NT2/D1 (cell line): ENCODE data around the gene DCP1A.

Source experiments
- DNase-seq: peaks from one replicate; pipeline ENCODE4 v3.0.0-alpha.2; 2011; ENCODE audit warnings: low read depth, low spot score
- H3K27me3 ChIP-seq: 2 replicates; pipeline ENCODE4 v1.6.0; 2011; ENCODE audit warnings: mild to moderate bottlenecking; ENCODE audit not compliant: insufficient read length, insufficient read depth
- H3K36me3 ChIP-seq: 2 replicates; pipeline ENCODE4 v1.6.1; 2011; ENCODE audit warnings: mild to moderate bottlenecking, low read length, mixed read lengths; ENCODE audit not compliant: insufficient read depth, insufficient read length
- H3K4me1 ChIP-seq: 2 replicates; pipeline ENCODE4 v1.5.1; 2011; ENCODE audit not compliant: insufficient read depth, insufficient read length
- H3K4me3 ChIP-seq: 2 replicates; pipeline ENCODE4 v1.5.1; 2011; ENCODE audit warnings: low read depth; ENCODE audit not compliant: insufficient read length
- H3K9ac ChIP-seq: 2 replicates; pipeline ENCODE4 v1.6.0; 2011; ENCODE audit warnings: low read depth; ENCODE audit not compliant: insufficient read length
- H3K9me3 ChIP-seq: 2 replicates; pipeline ENCODE4 v1.5.1; 2011; ENCODE audit warnings: mild to moderate bottlenecking, low read length; ENCODE audit not compliant: insufficient read depth
- SUZ12 ChIP-seq: IDR thresholded peaks from 2 replicates; pipeline ENCODE4 v1.6.1; 2011; ENCODE audit not compliant: insufficient read length, insufficient read depth; ENCODE audit errors: extremely low read depth
- YY1 ChIP-seq: IDR thresholded peaks from 2 replicates; pipeline ENCODE4 v1.6.1; 2011; ENCODE audit not compliant: insufficient read length, insufficient read depth
- ZNF274 ChIP-seq: IDR thresholded peaks from 2 replicates; pipeline ENCODE4 v1.6.1; 2011; ENCODE audit warnings: mild to moderate bottlenecking, low read depth, low read length

The DCP1A gene

GRCh38 chr3:53295410-53295809 is 51.9 kb downstream of the DCP1A start:
- TF ChIP-seq SUZ12 (no peak), YY1 (no peak), ZNF274 (no peak)
- Histone ChIP-seq H3K9ac (no peak overlapping the region), H3K9me3 (no peaks in the 10 kb centered on the region), H3K36me3 (peaks cover 56% of the 10 kb centered on the region), H3K4me1 (peaks cover 1% of the 10 kb centered on the region), H3K4me3 (no peak overlapping the region), H3K27me3 (no peaks in the 10 kb centered on the region)
- DNase-seq, result no peak

GRCh38 chr3:53293867-53294266 is 53.5 kb downstream of the DCP1A start:
- no peak overlapping the region for H3K9ac ChIP-seq

GRCh38 chr3:53288214-53288613 is 59.1 kb downstream of the DCP1A start:
- H3K4me3 ChIP-seq, result no peak overlapping the region
- peaks cover 10% of the 10 kb centered on the region for H3K4me1 ChIP-seq
- DNase-seq, result no peak
- TF ChIP-seq SUZ12, result no peak
- H3K9ac ChIP-seq, result no peak overlapping the region
- H3K36me3 ChIP-seq, result peaks cover 62% of the 10 kb centered on the region
- no peaks in the 10 kb centered on the region for H3K9me3 ChIP-seq
- H3K27me3 ChIP-seq, result no peaks in the 10 kb centered on the region

More at GRCh38 chr3:53293867-53294266, 53.5 kb downstream of the DCP1A start:
- Histone ChIP-seq H3K4me1 (peaks cover 3% of the 10 kb centered on the region), H3K27me3 (no peaks in the 10 kb centered on the region), H3K36me3 (peaks cover 58% of the 10 kb centered on the region), H3K9me3 (no peaks in the 10 kb centered on the region), H3K4me3 (no peak overlapping the region)
- TF ChIP-seq SUZ12 (no peak), YY1 (no peak), ZNF274 (no peak)
- no peak for DNase-seq

GRCh38 chr3:53287131-53287629 is 60.2 kb downstream of the DCP1A start:
- Histone ChIP-seq H3K4me3 (no peak overlapping the region), H3K27me3 (no peaks in the 10 kb centered on the region), H3K4me1 (peaks cover 10% of the 10 kb centered on the region), H3K9ac (peak overlapping the region; percentile 39), H3K36me3 (peaks cover 62% of the 10 kb centered on the region), H3K9me3 (no peaks in the 10 kb centered on the region)
- TF ChIP-seq ZNF274 (no peak), YY1 (no peak), SUZ12 (no peak)
- DNase-seq, result peak; percentile 76

GRCh38 chr3:53286727-53287126 is 60.6 kb downstream of the DCP1A start:
- DNase-seq, result peak; percentile 58
- H3K27me3 ChIP-seq, result no peaks in the 10 kb centered on the region
- H3K4me1 ChIP-seq, result peaks cover 10% of the 10 kb centered on the region
- TF ChIP-seq SUZ12 (no peak), YY1 (no peak), ZNF274 (no peak)
- H3K9me3 ChIP-seq, result no peaks in the 10 kb centered on the region
- no peak overlapping the region for H3K9ac ChIP-seq
- H3K4me3 ChIP-seq, result no peak overlapping the region
- H3K36me3 ChIP-seq, result peaks cover 58% of the 10 kb centered on the region

DNA sequence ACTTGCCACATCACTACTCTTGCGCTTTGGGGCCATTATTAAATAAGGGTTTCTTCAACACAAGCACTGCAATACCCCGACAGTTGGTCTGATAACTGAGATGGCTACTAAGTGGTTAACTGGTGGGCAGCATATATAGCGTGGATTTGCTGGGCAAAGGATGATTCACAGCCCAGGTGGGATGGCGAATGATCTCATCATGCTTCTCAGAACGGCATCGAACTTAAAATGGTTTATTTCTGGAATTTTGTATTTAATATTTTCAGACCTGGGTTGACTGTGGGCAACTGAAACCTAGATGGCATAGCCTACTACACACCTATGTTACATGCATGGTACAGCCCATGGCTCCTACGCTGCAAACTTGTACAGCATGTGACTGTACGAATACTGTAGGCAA is 64.8 kb downstream of the DCP1A start:
- H3K9me3 ChIP-seq, result no peaks in the 10 kb centered on the region

DNA sequence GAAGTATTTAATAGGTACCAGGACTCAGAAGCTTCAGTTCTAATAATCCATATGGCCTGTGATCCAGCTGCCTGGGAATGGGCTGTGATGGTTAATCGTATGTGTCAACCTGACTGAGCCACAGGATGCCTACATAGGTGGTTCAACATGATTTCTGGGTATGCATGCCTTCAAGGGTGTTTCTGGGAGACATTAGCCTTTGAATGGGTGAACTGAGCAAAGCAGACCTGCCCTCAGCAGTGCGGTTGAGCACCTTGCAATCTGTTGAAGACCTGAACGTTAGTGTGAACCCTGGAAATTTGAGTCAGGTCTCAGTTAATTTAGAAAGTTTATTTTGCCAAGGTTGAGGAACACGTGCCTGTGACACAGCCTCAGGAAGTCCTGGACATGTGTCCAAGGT is 68.7 kb downstream of the DCP1A start:
- no peak overlapping the region for H3K4me3 ChIP-seq
- H3K27me3 ChIP-seq, result no peaks in the 10 kb centered on the region
- H3K9ac ChIP-seq, result no peak overlapping the region
- peaks cover 9% of the 10 kb centered on the region for H3K36me3 ChIP-seq
- no peak for DNase-seq
- no peaks in the 10 kb centered on the region for H3K4me1 ChIP-seq
- no peaks in the 10 kb centered on the region for H3K9me3 ChIP-seq
- no peak for TF ChIP-seq ZNF274
- TF ChIP-seq SUZ12, result no peak
- no peak for TF ChIP-seq YY1

More for the DNA sequence above, 64.8 kb downstream of the DCP1A start:
- no peak overlapping the region for H3K4me3 ChIP-seq
- H3K4me1 ChIP-seq, result peaks cover 5% of the 10 kb centered on the region
- no peak for DNase-seq
- peaks cover 28% of the 10 kb centered on the region for H3K36me3 ChIP-seq
- H3K27me3 ChIP-seq, result no peaks in the 10 kb centered on the region
- no peak overlapping the region for H3K9ac ChIP-seq
- TF ChIP-seq SUZ12 (no peak), ZNF274 (no peak), YY1 (no peak)

GRCh38 chr3:53274938-53275605 is 72.3 kb downstream of the DCP1A start:
- no peaks in the 10 kb centered on the region for H3K27me3 ChIP-seq
- no peak for TF ChIP-seq SUZ12
- no peak for DNase-seq
- H3K36me3 ChIP-seq, result no peaks in the 10 kb centered on the region
- H3K9ac ChIP-seq, result no peak overlapping the region
- peaks cover 2% of the 10 kb centered on the region for H3K4me1 ChIP-seq
- no peak overlapping the region for H3K4me3 ChIP-seq
- H3K9me3 ChIP-seq, result no peaks in the 10 kb centered on the region
